Mammary epithelial cell (primary cell): ENCODE data around the gene PRSS36.

ENCODE experiments used
- CTCF ChIP-seq, 2 donors: IDR thresholded peaks in 1 of 2; conservative IDR thresholded peaks in 1 of 2; 2 replicates each; pipeline ENCODE4 v1.5.1; 2011 to 2012; ENCODE audit warnings: inconsistent platforms in 2 of 2, low read length in 2 of 2, mild to moderate bottlenecking in 2 of 2, control low read depth in 1 of 2, low read depth in 1 of 2; ENCODE audit not compliant: insufficient read depth in 1 of 2; ENCODE audit errors: extremely low read depth in 1 of 2
- EZH2 ChIP-seq: IDR thresholded peaks from 2 replicates; pipeline ENCODE4 v1.6.1; 2012; ENCODE audit warnings: low read length, inconsistent platforms, borderline replicate concordance

DNA sequence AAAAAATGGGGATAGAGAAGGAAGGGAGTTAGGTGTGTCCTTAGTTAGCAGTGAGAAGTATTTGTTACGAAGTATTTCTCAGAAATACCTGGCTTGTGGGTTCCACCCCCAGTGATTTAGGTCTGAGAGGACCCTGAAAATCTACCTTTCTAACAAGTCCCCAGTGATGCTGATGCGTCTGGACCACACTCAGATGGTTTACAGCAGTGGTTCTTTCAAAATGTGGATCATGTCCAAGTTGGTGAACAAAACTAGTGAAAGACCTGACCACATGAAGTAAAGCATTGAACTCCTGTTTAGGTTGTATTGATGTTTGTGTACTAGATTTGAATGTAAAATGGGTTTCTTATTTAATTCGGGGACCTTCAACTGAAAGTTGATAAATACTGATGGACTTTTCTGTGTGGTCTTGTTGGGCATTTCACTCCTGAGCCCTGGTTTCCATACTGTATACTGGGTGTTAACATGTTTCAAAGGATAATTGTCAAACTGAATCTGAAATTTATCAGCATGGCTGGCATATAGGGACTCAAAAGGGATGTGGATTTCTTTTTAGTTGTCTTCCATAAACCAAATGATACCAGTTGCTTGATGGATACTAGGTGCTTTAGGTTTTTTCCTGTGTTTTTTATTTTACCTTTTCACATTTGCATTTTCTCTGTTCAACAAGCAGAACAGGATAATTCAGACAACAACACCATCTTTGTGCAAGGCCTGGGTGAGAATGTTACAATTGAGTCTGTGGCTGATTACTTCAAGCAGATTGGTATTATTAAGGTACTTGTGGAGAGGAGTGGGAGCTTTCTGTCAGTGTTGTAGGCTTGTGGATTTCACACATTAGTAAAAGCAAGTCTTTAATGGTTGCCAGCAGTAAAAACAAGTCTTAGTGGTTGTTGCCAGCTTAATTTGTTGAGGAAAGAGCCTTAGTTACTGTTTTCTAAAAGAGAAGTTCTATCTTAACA lies 38.9 kb upstream of the PRSS36 start:
- TF ChIP-seq CTCF (conservative IDR thresholded peaks at IDR 0.05 in 1 of 2, IDR thresholded peaks at IDR 0.05 in 1 of 2; ENCODE audit: extremely low read depth in 1 of 2, insufficient read depth in 1 of 2, low read depth in 1 of 2, low read length in 2 of 2) (no peak), EZH2 (no peak)
